Activated B cell treated with CpG ODN at 0.5 μM for 24 hours (primary cell): ENCODE data around the gene FMO5. TPM values are rescaled to one million over a fixed set of nuclear protein-coding genes. Genes with fewer than 3 reads are reported as not detected.
"Not testable (repeated sequence)": the region's sequence is repeated elsewhere in the genome, so short reads cannot be mapped to it uniquely, and the experiment has no call there.

Experiments
- ATAC-seq: fragments of 200-7000 bp; cut with Tn5 transposase; one replicate; pipeline ENCODE4 v1.10.0; 2021; ENCODE audit warnings: low read depth, mild to moderate bottlenecking, moderate library complexity
- CTCF ChIA-PET: fragments of 350-600 bp; sonication (Branson Sonifier 250); formaldehyde crosslinking; loops from one replicate; lab custom pipeline; 2021; ENCODE audit warnings: antibody characterized with exemption; lab: Charles Lee
- POLR2A ChIA-PET: fragments of 350-600 bp; sonication (Branson Sonifier 250); formaldehyde crosslinking; loops from one replicate; lab custom pipeline; 2021; ENCODE audit warnings: antibody characterized with exemption; lab: Charles Lee
- DNase-seq: peaks from one replicate; pipeline ENCODE4 v3.0.0; 2022
- H3K27ac Mint-ChIP-seq: one replicate; pipeline ENCODE4 v1.8.0; 2020; ENCODE audit warnings: mixed read lengths
- H3K27me3 Mint-ChIP-seq: one replicate; pipeline ENCODE4 v1.8.0; 2021; ENCODE audit warnings: mixed read lengths
- H3K36me3 Mint-ChIP-seq: one replicate; pipeline ENCODE4 v1.8.0; 2021; ENCODE audit warnings: low read depth, mixed read lengths
- H3K4me1 Mint-ChIP-seq: one replicate; pipeline ENCODE4 v1.8.0; 2021; ENCODE audit warnings: mixed read lengths
- H3K4me3 Mint-ChIP-seq: one replicate; pipeline ENCODE4 v1.8.0; 2020; ENCODE audit warnings: mild to moderate bottlenecking, mixed read lengths
- H3K9me3 Mint-ChIP-seq: one replicate; pipeline ENCODE4 v1.8.0; 2020; ENCODE audit warnings: mixed read lengths
- CTCF ChIP-seq: fragments of 200-600 bp; IDR thresholded peaks from one replicate; pipeline ENCODE4 v1.8.0; 2022; ENCODE audit warnings: antibody characterized with exemption, mild to moderate bottlenecking
- intact Hi-C: fragments of 100-400 bp; cut with micrococcal nuclease; formaldehyde crosslinking; loops from one replicate; pipeline ENCODE4 v1.15.1; 2024
- total RNA-seq: library from RNA; stranded (reverse); gene quantifications from 2 replicates; pipeline ENCODE4 v1.2.3, GENCODE V29; 2022

The FMO5 gene
- total RNA-seq, 1 donor from 2014 or later, result 1.8 TPM

- H3K9me3 Mint-ChIP-seq, result no peaks in the 10 kb centered on the region
- no peaks in the 10 kb centered on the region for H3K27me3 Mint-ChIP-seq
- no peak for DNase-seq
- ChIA-PET POLR2A (interaction anchor here (0.5 to 3.2 kb wide), 5 partner anchors 18 to 856 kb away, joined by 3 to 57 read pairs (median 14); partner anchors contain the start of genes FMO5 and PRKAB2), CTCF (interaction anchor here (0.7 to 3.5 kb wide), 9 partner anchors 10 to 222 kb away, joined by 3 to 16 read pairs (median 3); partner anchors contain the start of gene PRKAB2)
- H3K27ac Mint-ChIP-seq, result peak overlapping the region; percentile 87
- H3K36me3 Mint-ChIP-seq, result peaks cover 5% of the 10 kb centered on the region
- peaks cover 45% of the 10 kb centered on the region for H3K4me1 Mint-ChIP-seq
- no peak for TF ChIP-seq CTCF
- peak overlapping the region; percentile 93 for H3K4me3 Mint-ChIP-seq
- ATAC-seq, result no peak
- intact Hi-C loops, result loop anchor here (1.0 to 10.0 kb wide), 5 partner anchors 19 to 869 kb away; partner anchors contain the start of genes FMO5 and PRKAB2
These were observed 18.7 kb upstream of the FMO5 start for GRCh38 chr1:147243841-147244240.

- ChIA-PET CTCF (interaction anchor here (0.7 to 3.5 kb wide), 10 partner anchors 11 to 221 kb away, joined by 3 to 16 read pairs (median 3); partner anchors contain the start of gene PRKAB2), POLR2A (interaction anchor here (1.6 to 3.2 kb wide), 6 partner anchors 18 to 856 kb away, joined by 4 to 57 read pairs (median 12); partner anchors contain the start of genes FMO5 and PRKAB2)
- ATAC-seq (peak; percentile 4), DNase-seq (no peak)
- H3K4me3 Mint-ChIP-seq, result peak overlapping the region; percentile 93
- no peaks in the 10 kb centered on the region for H3K27me3 Mint-ChIP-seq
- peak overlapping the region; percentile 87 for H3K27ac Mint-ChIP-seq
- no peaks in the 10 kb centered on the region for H3K9me3 Mint-ChIP-seq
- H3K36me3 Mint-ChIP-seq, result peaks cover 5% of the 10 kb centered on the region
- H3K4me1 Mint-ChIP-seq, result peaks cover 43% of the 10 kb centered on the region
- intact Hi-C loops, result loop anchor here (1.0 to 10.0 kb wide), 5 partner anchors 18 to 868 kb away; partner anchors contain the start of genes FMO5 and PRKAB2
- TF ChIP-seq CTCF, result no peak
These were observed 18.1 kb upstream of the FMO5 start for GRCh38 chr1:147243228-147243685.

GRCh38 chr1:147242449-147243227, 17.5 kb upstream of the FMO5 start, which contains the start of gene CHD1L:
Gene CHD1L, plus strand, starts transcription at chr1:147242684. Its CDS starts 20 bp downstream, at chr1:147242704.
- peak; percentile 32 for TF ChIP-seq CTCF
- peaks cover 38% of the 10 kb centered on the region for H3K4me1 Mint-ChIP-seq
- H3K27ac Mint-ChIP-seq, result peak within 1 kb of the TSS; percentile 87
- H3K36me3 Mint-ChIP-seq, result peaks cover 5% of the 10 kb centered on the region
- POLR2A ChIA-PET, result interaction anchor here (0.6 to 3.2 kb wide), 9 partner anchors 17 to 863 kb away, joined by 3 to 57 read pairs (median 6); partner anchors contain the start of genes FMO5 and PRKAB2
- H3K27me3 Mint-ChIP-seq, result no peaks in the 10 kb centered on the region
- ATAC-seq (peak; percentile 88), DNase-seq (peak; percentile 94)
- no peaks in the 10 kb centered on the region for H3K9me3 Mint-ChIP-seq
- intact Hi-C loops, result loop anchor here (1.0 to 10.0 kb wide), 5 partner anchors 17 to 868 kb away; partner anchors contain the start of genes FMO5 and PRKAB2
- peak within 1 kb of the TSS; percentile 93 for H3K4me3 Mint-ChIP-seq
- CTCF ChIA-PET, result interaction anchor here (0.6 to 3.5 kb wide), 14 partner anchors 14 to 193 kb away, joined by 3 to 24 read pairs (median 4); partner anchors contain the start of genes FMO5 and PRKAB2

- Mint-ChIP-seq H3K36me3 (peaks cover 5% of the 10 kb centered on the region), H3K27me3 (no peaks in the 10 kb centered on the region), H3K27ac (peak overlapping the region; percentile 84), H3K9me3 (no peaks in the 10 kb centered on the region), H3K4me3 (peak overlapping the region; percentile 93), H3K4me1 (peaks cover 32% of the 10 kb centered on the region)
- ChIA-PET CTCF (interaction anchor here (0.6 to 3.5 kb wide), 8 partner anchors 16 to 157 kb away, joined by 3 to 24 read pairs (median 4); partner anchors contain the start of genes FMO5 and PRKAB2), POLR2A (interaction anchor here (0.6 to 3.2 kb wide), 9 partner anchors 16 to 862 kb away, joined by 3 to 57 read pairs (median 6); partner anchors contain the start of genes FMO5 and PRKAB2)
- no peak for TF ChIP-seq CTCF
- ATAC-seq (no peak), DNase-seq (no peak)
- intact Hi-C loops, result loop anchor here (2.0 to 10.0 kb wide), 3 partner anchors 157 to 867 kb away; no protein-coding TSS in a partner anchor
These were observed 16.9 kb upstream of the FMO5 start for GRCh38 chr1:147241934-147242448.

- H3K4me3 Mint-ChIP-seq, DNase-seq, H3K27me3 Mint-ChIP-seq, CTCF ChIA-PET, H3K27ac Mint-ChIP-seq, ATAC-seq, H3K36me3 Mint-ChIP-seq, H3K9me3 Mint-ChIP-seq: not testable (repeated sequence)
- POLR2A ChIA-PET, result interaction anchor here (1.0 to 3.2 kb wide), 2 partner anchors 68 to 156 kb away, joined by 3 to 57 read pairs; partner anchors contain the start of gene PRKAB2
- intact Hi-C loops, result loop anchor here (10.0 kb wide), 2 partner anchors 355 to 865 kb away; no protein-coding TSS in a partner anchor
- H3K4me1 Mint-ChIP-seq, result peaks cover 20% of the 10 kb centered on the region
These were observed 15.1 kb upstream of the FMO5 start for GRCh38 chr1:147240131-147240721.
